GM23248 (cell line): ENCODE measurements around the gene BCL2A1. TPM values are rescaled to one million over a fixed set of nuclear protein-coding genes. Genes with fewer than 3 reads are reported as not detected.
A peak's percentile ranks its signal among the peaks of the same experiment; 100 is the strongest.
"Not testable (repeated sequence)": the region's sequence is repeated elsewhere in the genome, so short reads cannot be mapped to it uniquely, and the experiment has no call there.

Experiments used
- DNase-seq: peaks from one replicate; pipeline ENCODE4 v3.0.0-alpha.2; 2015
- H2AFZ ChIP-seq: fragments of 200-600 bp; sonication (generic); 2 replicates; pipeline ENCODE4 v1.6.1; 2016; ENCODE audit warnings: antibody characterized with exemption
- H3F3A ChIP-seq: fragments of 200-600 bp; sonication (generic); 2 replicates; pipeline ENCODE4 v1.6.1; 2016; ENCODE audit warnings: mild to moderate bottlenecking, antibody characterized with exemption, mixed run types; ENCODE audit not compliant: insufficient read depth
- H3K27ac ChIP-seq: fragments of 200-600 bp; sonication (generic); 2 replicates; pipeline ENCODE4 v1.5.1; 2016; ENCODE audit warnings: mild to moderate bottlenecking
- H3K27me3 ChIP-seq: fragments of 200-600 bp; sonication (generic); replicated peaks from 2 replicates; pipeline ENCODE4 v1.6.1; 2016; ENCODE audit warnings: mild to moderate bottlenecking; ENCODE audit not compliant: insufficient read depth
- H3K36me3 ChIP-seq: fragments of 200-600 bp; sonication (generic); 2 replicates; pipeline ENCODE4 v1.6.1; 2016; ENCODE audit warnings: low read depth, mild to moderate bottlenecking
- H3K4me1 ChIP-seq: fragments of 200-600 bp; sonication (generic); 2 replicates; pipeline ENCODE4 v1.6.1; 2016; ENCODE audit warnings: mild to moderate bottlenecking; ENCODE audit not compliant: insufficient read depth
- H3K4me2 ChIP-seq: fragments of 200-600 bp; sonication (generic); one replicate; pipeline ENCODE4 v1.6.1; 2016; ENCODE audit warnings: mild to moderate bottlenecking; ENCODE audit not compliant: unreplicated experiment
- H3K4me3 ChIP-seq: fragments of 200-600 bp; sonication (generic); 2 replicates; pipeline ENCODE4 v1.5.1; 2016; ENCODE audit warnings: mild to moderate bottlenecking
- H3K79me2 ChIP-seq: fragments of 200-600 bp; sonication (generic); 2 replicates; pipeline ENCODE4 v1.6.1; 2016; ENCODE audit warnings: mild to moderate bottlenecking; ENCODE audit not compliant: insufficient read depth
- H3K9ac ChIP-seq: fragments of 200-600 bp; sonication (generic); 2 replicates; pipeline ENCODE4 v1.6.1; 2016; ENCODE audit warnings: mild to moderate bottlenecking
- H3K9me2 ChIP-seq: fragments of 200-600 bp; sonication (generic); 2 replicates; pipeline ENCODE4 v1.6.1; 2016; ENCODE audit warnings: mixed run types, mild to moderate bottlenecking, moderate library complexity; ENCODE audit not compliant: insufficient read depth
- H3K9me3 ChIP-seq: fragments of 200-600 bp; sonication (generic); one replicate; pipeline ENCODE4 v1.6.1; 2017; ENCODE audit warnings: low read depth
- H4K20me1 ChIP-seq: fragments of 200-600 bp; sonication (generic); 2 replicates; pipeline ENCODE4 v1.6.0; 2016; ENCODE audit not compliant: insufficient read depth
- EZH2 ChIP-seq: fragments of 200-600 bp; sonication (generic); IDR thresholded peaks from 2 replicates; pipeline ENCODE4 v1.6.1; 2018; ENCODE audit warnings: antibody characterized with exemption, mild to moderate bottlenecking; ENCODE audit not compliant: insufficient read depth, poor library complexity, severe bottlenecking
- EZH2phosphoT487 ChIP-seq: fragments of 200-600 bp; sonication (generic); IDR thresholded peaks from 2 replicates; pipeline ENCODE4 v1.6.1; 2018; ENCODE audit warnings: antibody characterized with exemption, moderate library complexity, mild to moderate bottlenecking, low read depth; ENCODE audit not compliant: insufficient read depth
- WGBS, 2 experiments: methylation state at CpG; one replicate each; pipeline ENCODE4 v1.1.6; 2015 to 2017; ENCODE audit warnings: low lambda C conversion rate in 2 of 2, low coverage in 1 of 2; ENCODE audit errors: missing lambda C conversion rate in 2 of 2; 5-methylcytosine and 5-hydroxymethylcytosine counted together
- in situ Hi-C: fragments of 300-500 bp; cut with MboI; formaldehyde crosslinking; loops from 2 replicates; pipeline ENCODE4 v1.15.0; 2020
- polyA plus RNA-seq: library from polyadenylated mRNA; unstranded; fragments of >200 nt; fragmentation: Nextera tagmentation; extraction: Ambion mirVana; gene quantifications from 2 replicates; pipeline ENCODE4 v1.2.1, GENCODE V29; 2016
- total RNA-seq: library from RNA; depleted of rRNA; stranded (reverse); fragments of >200 nt; shearing (Covaris generic); gene quantifications from 2 replicates; pipeline ENCODE4 v1.2.3, GENCODE V29; 2014

BCL2A1 gene
- total and polyA plus RNA-seq, 2 experiments from 2014 or later = 1.0 TPM; not detected in 1

DNA sequence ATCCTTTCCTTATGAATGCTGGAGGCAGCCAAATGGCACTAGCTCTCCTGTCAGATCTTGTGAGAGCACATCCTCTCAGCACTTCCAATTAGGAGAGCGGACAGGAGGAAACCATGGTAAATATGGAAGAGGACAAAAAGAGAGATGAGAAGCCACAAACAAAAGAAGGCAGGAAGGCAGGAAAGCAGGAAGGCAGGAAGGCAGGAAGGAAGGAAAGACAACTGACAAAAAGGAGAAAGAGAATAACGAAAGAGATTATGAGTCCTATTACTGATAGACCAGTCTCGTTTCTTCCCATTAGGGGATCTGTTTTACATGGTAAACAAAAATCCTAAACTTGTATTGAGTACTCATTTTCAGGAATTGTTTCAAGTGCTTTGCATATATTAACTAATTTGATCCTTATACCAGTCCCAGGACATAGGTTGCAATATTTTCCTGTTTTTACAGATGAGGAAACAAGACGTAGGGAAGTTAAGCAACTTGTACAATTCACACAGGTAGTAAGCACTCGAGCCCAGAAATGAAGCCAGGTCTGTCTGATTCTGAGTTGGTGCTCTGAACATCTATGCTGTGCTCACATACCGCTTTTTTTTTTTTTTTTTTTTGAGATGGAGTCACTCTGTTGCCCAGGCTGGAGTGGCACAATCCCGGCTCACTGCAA, 4.2 kb downstream of the BCL2A1 start:
- H3K27ac ChIP-seq = no peak overlapping the region
- no peaks in the 10 kb centered on the region for H3K27me3 ChIP-seq
- H3K9me2 ChIP-seq = no peaks in the 10 kb centered on the region
- peaks cover 15% of the 10 kb centered on the region for H3F3A ChIP-seq
- no peak overlapping the region for H3K4me3 ChIP-seq
- no peak for DNase-seq
- H3K4me2 ChIP-seq = no peak overlapping the region
- no peaks in the 10 kb centered on the region for H3K9me3 ChIP-seq
- in situ Hi-C loops = no loop called here
- no peak overlapping the region for H3K9ac ChIP-seq
- no peaks in the 10 kb centered on the region for H4K20me1 ChIP-seq
- H3K4me1 ChIP-seq = peaks cover 6% of the 10 kb centered on the region
- H3K36me3 ChIP-seq = no peaks in the 10 kb centered on the region
- whole genome bisulfite sequencing, 2 experiments = 88 to 90% methylated on average over 7 of the region's 7 CpGs
- H2AFZ ChIP-seq = peak overlapping the region; percentile 30; the same call in 1 of the 2 replicates
- H3K79me2 ChIP-seq = no peaks in the 10 kb centered on the region
- TF ChIP-seq EZH2 (no peak), EZH2phosphoT487 (no peak)

- H3K36me3 ChIP-seq = no peaks in the 10 kb centered on the region
- no peak overlapping the region for H3K9ac ChIP-seq
- no peaks in the 10 kb centered on the region for H3K79me2 ChIP-seq
- no peak for DNase-seq
- H3K27ac ChIP-seq = no peak overlapping the region
- no peaks in the 10 kb centered on the region for H3K27me3 ChIP-seq
- no peak overlapping the region for H3K4me2 ChIP-seq
- H3F3A ChIP-seq = peaks cover 9% of the 10 kb centered on the region; the same call in 1 of the 2 replicates
- in situ Hi-C loops = no loop called here
- no peaks in the 10 kb centered on the region for H3K9me3 ChIP-seq
- H4K20me1 ChIP-seq = no peaks in the 10 kb centered on the region
- H2AFZ ChIP-seq = peak overlapping the region; percentile 30; the same call in 1 of the 2 replicates
- no peaks in the 10 kb centered on the region for H3K4me1 ChIP-seq
- TF ChIP-seq EZH2phosphoT487 (no peak), EZH2 (no peak)
- no peaks in the 10 kb centered on the region for H3K9me2 ChIP-seq
- 63 to 68% methylated on average over 4 of the region's 4 CpGs for WGBS, 2 experiments
- H3K4me3 ChIP-seq = no peak overlapping the region
These were observed 5.0 kb downstream of the BCL2A1 start for GRCh38 chr15:79965846-79966630.

DNA sequence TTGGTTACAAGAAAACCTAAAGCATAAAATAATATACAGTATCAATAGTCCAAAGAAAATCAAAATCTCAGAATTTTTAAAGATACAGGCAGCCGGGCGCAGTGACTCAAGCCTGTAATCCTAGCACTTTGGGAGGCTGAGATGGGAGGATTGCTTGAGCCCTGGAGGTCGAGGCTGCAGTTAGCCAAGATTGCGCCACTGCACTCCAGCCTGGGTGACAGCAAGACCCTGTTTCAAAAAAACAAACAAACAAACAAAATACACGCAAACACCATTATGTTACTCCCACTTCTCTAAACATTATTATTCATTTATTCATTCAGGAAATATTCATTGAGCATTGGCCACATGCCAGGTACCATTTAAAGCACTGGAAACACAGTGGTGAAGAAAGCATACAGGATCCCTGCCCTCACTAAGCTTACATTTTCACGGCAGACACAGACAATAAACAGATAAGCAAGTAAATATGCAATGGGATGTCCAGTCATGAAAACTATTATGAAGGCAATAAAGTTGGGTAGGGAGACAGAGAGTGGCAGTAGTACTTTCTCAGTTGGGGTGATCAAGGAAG, 6.7 kb downstream of the BCL2A1 start:
- Histone ChIP-seq H3K79me2 (no peaks in the 10 kb centered on the region), H3K4me1 (no peaks in the 10 kb centered on the region), H3K36me3 (no peaks in the 10 kb centered on the region), H3K9ac (no peak overlapping the region), H3K27ac (no peak overlapping the region), H4K20me1 (no peaks in the 10 kb centered on the region), H3K9me3 (no peaks in the 10 kb centered on the region), H3K27me3 (no peaks in the 10 kb centered on the region), H3K4me3 (no peak overlapping the region), H2AFZ (no peak overlapping the region), H3K9me2 (no peaks in the 10 kb centered on the region), H3K4me2 (no peak overlapping the region), H3F3A (no peaks in the 10 kb centered on the region)
- 94 to 97% methylated on average over 6 of the region's 6 CpGs for WGBS, 2 experiments
- no peak for DNase-seq
- no peak for TF ChIP-seq EZH2phosphoT487
- TF ChIP-seq EZH2 = no peak
- in situ Hi-C loops = no loop called here

GRCh38 chr15:79962921-79963320, 8.1 kb downstream of the BCL2A1 start:
- H3F3A ChIP-seq, H3K36me3 ChIP-seq, H2AFZ ChIP-seq, H3K4me1 ChIP-seq, H3K27me3 ChIP-seq, in situ Hi-C loops, DNase-seq, H3K9me2 ChIP-seq, H3K9ac ChIP-seq, H3K9me3 ChIP-seq, H3K4me3 ChIP-seq, H4K20me1 ChIP-seq, H3K27ac ChIP-seq, H3K79me2 ChIP-seq, H3K4me2 ChIP-seq: not testable (repeated sequence)
- WGBS, 2 experiments = 94 to 97% methylated on average over 11 of the region's 11 CpGs
